ENCODE measurements around the gene HHIPL1.

- TF ChIP-seq CTCF (conservative IDR thresholded peaks at IDR 0.05; ENCODE audit: low read depth, low read length), result no peak
- no peak for TF ChIP-seq EZH2 (IDR thresholded peaks at IDR 0.05; ENCODE audit: borderline replicate concordance, low read depth, low read length, poor library complexity, severe bottlenecking)
Observed at GRCh38 chr14:99696929-99697328, 52.0 kb downstream of the HHIPL1 start.

All from A673 (cell line).